Measurements from ENCODE around the gene SRRM1.

GRCh38 chr1:24621121-24621520 is 22.0 kb upstream of the SRRM1 start:
- no peak for TF ChIP-seq CTCF (conservative IDR thresholded peaks at IDR 0.05; ENCODE audit: low read depth in 2 of 2)
- no peak for TF ChIP-seq REST (IDR thresholded peaks at IDR 0.05; ENCODE audit: unreplicated experiment)
- TF ChIP-seq CREB1 (CRISPR knock-in tag; IDR thresholded peaks at IDR 0.05; ENCODE audit: low read depth) = no peak
- no peak for TF ChIP-seq POLR2AphosphoS5 (IDR thresholded peaks at IDR 0.05; ENCODE audit: low read depth)
- no peak for TF ChIP-seq EZH2 (IDR thresholded peaks at IDR 0.05; ENCODE audit: low read depth, unreplicated experiment)
- no peak for TF ChIP-seq EZH2phosphoT487 (IDR thresholded peaks at IDR 0.05; ENCODE audit: unreplicated experiment)
- no peak for TF ChIP-seq ZNF462 (CRISPR knock-in tag; IDR thresholded peaks at IDR 0.05)
- TF ChIP-seq ETS1 (IDR thresholded peaks at IDR 0.05) = no peak
- no peak for TF ChIP-seq ZNF114 (CRISPR knock-in tag; IDR thresholded peaks at IDR 0.05)
